Right lobe of liver (tissue), 6 donors: ENCODE measurements around the gene YTHDF1. TPM values are rescaled to one million over a fixed set of nuclear protein-coding genes. Genes with fewer than 3 reads are reported as not detected.

ENCODE experiments used
- ATAC-seq, 4 donors: fragments of 200-7000 bp; cut with Tn5 transposase; one replicate each; pipeline ENCODE4 v1.9.1; 2020; ENCODE audit warnings: mild to moderate bottlenecking in 4 of 4, moderate library complexity in 4 of 4
- DNase-seq, 3 donors: peaks; one replicate each; pipeline ENCODE4 v3.0.0-alpha.2; 2020
- H3K27ac ChIP-seq, 3 donors: fragments of 200-600 bp; one replicate each; pipeline ENCODE4 v1.8.0; 2022
- H3K27me3 ChIP-seq, 2 donors: fragments of 200-600 bp; one replicate each; pipeline ENCODE4 v1.8.0; 2022
- H3K36me3 ChIP-seq, 4 donors: fragments of 200-600 bp; sonication (generic) in 1 of 4; one replicate each; pipeline versions ENCODE4 v1.5.1 to v1.8.0; 2017 to 2022; ENCODE audit warnings: control low read depth in 1 of 4
- H3K4me1 ChIP-seq, 4 donors: fragments of 200-600 bp; sonication (generic) in 1 of 4; one replicate each; pipeline versions ENCODE4 v1.5.1 to v1.8.0; 2017 to 2022; ENCODE audit warnings: control low read depth in 1 of 4
- H3K4me3 ChIP-seq, 3 donors: fragments of 200-600 bp; one replicate each; pipeline ENCODE4 v1.8.0; 2022
- H3K9me3 ChIP-seq, 4 donors: fragments of 200-600 bp; sonication (generic) in 1 of 4; one replicate each; pipeline versions ENCODE4 v1.5.1 to v1.8.0; 2017 to 2022; ENCODE audit warnings: control low read depth in 1 of 4
- CTCF ChIP-seq, 4 donors: fragments of 200-600 bp in 3 of 4; fragments of 450-650 bp in 1 of 4; IDR thresholded peaks; one replicate each; pipeline versions ENCODE4 v1.5.1 to v1.8.0; 2016 to 2022; ENCODE audit warnings: antibody characterized with exemption in 4 of 4, mild to moderate bottlenecking in 2 of 4
- POLR2A ChIP-seq: fragments of 450-650 bp; IDR thresholded peaks from one replicate; pipeline ENCODE4 v1.6.1; 2017; ENCODE audit warnings: antibody characterized with exemption, mild to moderate bottlenecking
- WGBS: methylation state at CpG from one replicate; pipeline ENCODE4 v1.1.6; 2018; ENCODE audit warnings: low coverage, low lambda C conversion rate; ENCODE audit not compliant: insufficient coverage; ENCODE audit errors: missing lambda C conversion rate; 5-methylcytosine and 5-hydroxymethylcytosine counted together
- intact Hi-C, 2 donors: fragments of 100-400 bp; cut with DNase I; formaldehyde crosslinking; loops; one replicate each; pipeline versions ENCODE4 v1.11.2 to v1.14.1; 2022
- total RNA-seq, 6 experiments: library from RNA; depleted of rRNA in 2 of 6; stranded (reverse); fragments of >200 nt in 2 of 6; fragmentation: NEBNext Ultra II Directional in 3 of 6; extraction: Animal tissue kit (Norgen Biotek cat#: 25700) in 3 of 6; gene quantifications; one replicate each; pipeline versions ENCODE4 v1.1.0 to v1.2.4, GENCODE V29; 2016 to 2023
- donor health status: DM: no; HTN: yes; CAD: no.
- donor health status: DM: no; HTN: no; CAD: no.
- donor health status: DM: no; HTN: no; CAD: no.
- donor health status: DM: no; HTN: yes; CAD: no.
- donor health status: DM: no; HTN: yes; CAD: no.

YTHDF1 gene
- total RNA-seq, 6 experiments from 2014 or later, result 16.4 to 23.6 (median 21.1) TPM

- WGBS, result 0% methylated on average over 3 of the region's 46 CpGs
- intact Hi-C loops, result no loop called here
- Histone ChIP-seq H3K9me3 (no peaks in the 10 kb centered on the region), H3K27me3 (peaks cover 0 to 9% of the 10 kb centered on the region in 2 donors), H3K27ac (no peak within 1 kb of the TSS), H3K4me1 (no peaks in the 10 kb centered on the region), H3K4me3 (no peak within 1 kb of the TSS), H3K36me3 (no peaks in the 10 kb centered on the region)
- ATAC-seq (no peak), DNase-seq (no peak)
- TF ChIP-seq CTCF (IDR thresholded peaks at IDR 0.05), result no peak
- no peak for TF ChIP-seq POLR2A
Measured at GRCh38 chr20:63254232-63254605, 38.3 kb upstream of the YTHDF1 start, which contains the start of gene NKAIN4. Gene NKAIN4 (minus strand): TSS chr20:63254463. CDS start chr20:63254450, 13 bp downstream.

- no peaks in the 10 kb centered on the region for H3K36me3 ChIP-seq
- ATAC-seq (no peak), DNase-seq (no peak)
- intact Hi-C loops, result no loop called here
- WGBS, result 0% methylated on average over 15 of the region's 89 CpGs
- H3K4me3 ChIP-seq, result no peak overlapping the region
- H3K4me1 ChIP-seq, result no peaks in the 10 kb centered on the region
- no peaks in the 10 kb centered on the region for H3K9me3 ChIP-seq
- peaks cover 0 to 9% of the 10 kb centered on the region in 2 donors for H3K27me3 ChIP-seq
- no peak overlapping the region for H3K27ac ChIP-seq
- TF ChIP-seq CTCF (IDR thresholded peaks at IDR 0.05) (no peak), POLR2A (no peak)
Measured at GRCh38 chr20:63253438-63254231, 37.7 kb upstream of the YTHDF1 start.

- no peak overlapping the region for H3K27ac ChIP-seq
Measured at GRCh38 chr20:63253065-63253437, 37.1 kb upstream of the YTHDF1 start.

GRCh38 chr20:63252284-63252711, 36.4 kb upstream of the YTHDF1 start:
- no peaks in the 10 kb centered on the region for H3K9me3 ChIP-seq
- intact Hi-C loops, result no loop called here
- H3K27me3 ChIP-seq, result peaks cover 0 to 9% of the 10 kb centered on the region in 2 donors
- 41% methylated on average over 2 of the region's 8 CpGs for WGBS
- no peak for ATAC-seq
- H3K4me1 ChIP-seq, result no peaks in the 10 kb centered on the region
- H3K4me3 ChIP-seq, result no peak overlapping the region
- no peak for DNase-seq
- H3K27ac ChIP-seq, result no peak overlapping the region
- H3K36me3 ChIP-seq, result no peaks in the 10 kb centered on the region
- TF ChIP-seq CTCF (IDR thresholded peaks at IDR 0.05) (no peak), POLR2A (no peak)

More at GRCh38 chr20:63253065-63253437, 37.1 kb upstream of the YTHDF1 start:
- no peak for ATAC-seq
- intact Hi-C loops, result no loop called here
- Histone ChIP-seq H3K4me1 (no peaks in the 10 kb centered on the region), H3K4me3 (no peak overlapping the region), H3K27me3 (peaks cover 0 to 9% of the 10 kb centered on the region in 2 donors), H3K36me3 (no peaks in the 10 kb centered on the region), H3K9me3 (no peaks in the 10 kb centered on the region)
- TF ChIP-seq POLR2A (no peak), CTCF (IDR thresholded peaks at IDR 0.05) (no peak)
- DNase-seq, result no peak
- 0% methylated on average over 1 of the region's 16 CpGs for WGBS
